Transverse colon (tissue), 4 donors: ENCODE results near the gene CAPN9. TPM values are rescaled to one million over a fixed set of nuclear protein-coding genes. Genes with fewer than 3 reads are reported as not detected.

Source experiments
- DNase-seq: peaks from one replicate; pipeline ENCODE4 v3.0.0-alpha.2; 2019
- H3K27ac ChIP-seq, 4 donors: fragments of 200-600 bp; sonication (generic); 2 replicates each; pipeline ENCODE4 v1.5.1; 2016 to 2018; ENCODE audit warnings: inconsistent platforms in 4 of 4
- H3K27me3 ChIP-seq: fragments of 200-600 bp; sonication (generic); 2 replicates; pipeline ENCODE4 v1.5.1; 2017; ENCODE audit warnings: inconsistent platforms
- H3K36me3 ChIP-seq, 4 donors: fragments of 200-600 bp; sonication (generic); 2 replicates each; pipeline ENCODE4 v1.5.1; 2017 to 2019; ENCODE audit warnings: inconsistent platforms in 4 of 4
- H3K4me1 ChIP-seq, 4 donors: fragments of 200-600 bp; sonication (generic); 2 replicates each; pipeline ENCODE4 v1.5.1; 2017 to 2020; ENCODE audit warnings: inconsistent platforms in 4 of 4
- H3K4me3 ChIP-seq, 4 donors: fragments of 200-600 bp; sonication (generic); 1 replicate in 1 of 4; 2 replicates in 3 of 4; pipeline versions ENCODE4 v1.5.1 to v1.6.1; 2017 to 2019; ENCODE audit warnings: inconsistent platforms in 4 of 4
- H3K9me3 ChIP-seq, 2 donors: fragments of 200-600 bp; sonication (generic); 2 replicates each; pipeline ENCODE4 v1.5.1; 2017 to 2019; ENCODE audit warnings: inconsistent platforms in 2 of 2
- EP300 ChIP-seq: sonication (generic); formaldehyde crosslinking; IDR thresholded peaks from one replicate; pipeline ENCODE4 v1.6.1; 2017; ENCODE audit warnings: antibody characterized with exemption, low read depth
- POLR2A ChIP-seq: fragments of 450-650 bp; IDR thresholded peaks from one replicate; pipeline ENCODE4 v1.6.1; 2016; ENCODE audit warnings: antibody characterized with exemption, mild to moderate bottlenecking, moderate library complexity
- POLR2AphosphoS5 ChIP-seq, 3 donors: sonication (generic); formaldehyde crosslinking; IDR thresholded peaks; one replicate each; pipeline ENCODE4 v1.6.1; 2016; ENCODE audit warnings: antibody characterized with exemption in 3 of 3
- WGBS, 2 donors: methylation state at CpG; one replicate each; pipeline ENCODE4 v1.1.5; 2018; ENCODE audit warnings: low coverage in 1 of 2; 5-methylcytosine and 5-hydroxymethylcytosine counted together
- in situ Hi-C, 4 donors: fragments of 200-750 bp; cut with MboI; loops; one replicate each; pipeline versions ENCODE4 v1.15.0 to v1.15.1; 2017; ENCODE audit warnings: low sequenced_read_pairs in 3 of 4, low pct_ligation_motif_present in 1 of 4, low pct_unique_long_range_greater_than_20kb in 1 of 4
- intact Hi-C: fragments of 100-400 bp; cut with DNase I; formaldehyde crosslinking; loops from one replicate; pipeline ENCODE4 v1.15.1; 2023; ENCODE audit warnings: low total_unique reads
- total RNA-seq, 4 donors: library from RNA; depleted of rRNA; stranded (reverse); fragments of >200 nt; gene quantifications; one replicate each; pipeline ENCODE4 v1.1.0, GENCODE V29; 2016
- TF ChIP-seq, protein P1 (sequence below), 5 experiments: fragments of 200-600 bp in 3 of 5; fragments of 450-650 bp in 2 of 5; sonication (generic) in 3 of 5; IDR thresholded peaks; 1 replicate in 2 of 5; 2 replicates in 3 of 5; pipeline ENCODE4 v1.5.1; 2016 to 2017; ENCODE audit warnings: antibody characterized with exemption in 5 of 5, inconsistent platforms in 3 of 5, mild to moderate bottlenecking in 2 of 5, moderate library complexity in 1 of 5

CAPN9 gene
- total RNA-seq, 4 donors from 2014 or later, result 26.3 to 59.9 (median 32.7) TPM

DNA sequence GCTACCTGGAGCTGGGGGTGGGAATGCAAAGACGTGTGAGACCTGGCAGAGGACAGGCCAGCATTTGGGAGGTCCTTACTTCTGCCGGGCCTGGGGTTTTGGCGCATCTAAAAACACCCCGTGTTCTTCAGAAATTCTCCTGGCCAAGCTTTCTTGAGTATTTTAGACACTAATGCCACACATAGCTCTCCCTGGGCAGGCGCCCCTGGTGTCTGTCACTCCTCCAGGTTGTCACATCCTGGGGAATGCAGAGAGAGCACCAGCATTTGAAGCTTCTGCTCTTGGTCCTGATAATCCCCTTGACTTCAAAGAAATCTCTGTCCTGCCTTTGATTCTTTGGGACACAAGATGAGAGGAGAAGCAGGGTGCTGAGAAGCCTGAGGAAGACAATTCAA is 6.0 kb downstream of the CAPN9 start:
- Histone ChIP-seq H3K27ac (peak overlapping the region; percentile 68 to 89 (median 77)), H3K4me3 (peak overlapping the region in 1 of 4 donors; percentile 30), H3K36me3 (no peaks in the 10 kb centered on the region), H3K9me3 (no peaks in the 10 kb centered on the region), H3K27me3 (no peaks in the 10 kb centered on the region), H3K4me1 (peaks cover 2 to 39% (median 33%) of the 10 kb centered on the region in 4 donors)
- no peak for TF ChIP-seq POLR2A
- TF ChIP-seq POLR2AphosphoS5 (IDR thresholded peaks at IDR 0.05), result no peak
- TF ChIP-seq EP300, result no peak
- TF ChIP-seq, protein P1, sequence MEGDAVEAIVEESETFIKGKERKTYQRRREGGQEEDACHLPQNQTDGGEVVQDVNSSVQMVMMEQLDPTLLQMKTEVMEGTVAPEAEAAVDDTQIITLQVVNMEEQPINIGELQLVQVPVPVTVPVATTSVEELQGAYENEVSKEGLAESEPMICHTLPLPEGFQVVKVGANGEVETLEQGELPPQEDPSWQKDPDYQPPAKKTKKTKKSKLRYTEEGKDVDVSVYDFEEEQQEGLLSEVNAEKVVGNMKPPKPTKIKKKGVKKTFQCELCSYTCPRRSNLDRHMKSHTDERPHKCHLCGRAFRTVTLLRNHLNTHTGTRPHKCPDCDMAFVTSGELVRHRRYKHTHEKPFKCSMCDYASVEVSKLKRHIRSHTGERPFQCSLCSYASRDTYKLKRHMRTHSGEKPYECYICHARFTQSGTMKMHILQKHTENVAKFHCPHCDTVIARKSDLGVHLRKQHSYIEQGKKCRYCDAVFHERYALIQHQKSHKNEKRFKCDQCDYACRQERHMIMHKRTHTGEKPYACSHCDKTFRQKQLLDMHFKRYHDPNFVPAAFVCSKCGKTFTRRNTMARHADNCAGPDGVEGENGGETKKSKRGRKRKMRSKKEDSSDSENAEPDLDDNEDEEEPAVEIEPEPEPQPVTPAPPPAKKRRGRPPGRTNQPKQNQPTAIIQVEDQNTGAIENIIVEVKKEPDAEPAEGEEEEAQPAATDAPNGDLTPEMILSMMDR (IDR thresholded peaks at IDR 0.05), result no peak
- DNase-seq, result no peak
- in situ Hi-C loops (loop anchor here in 1 of 4 donors (25.0 kb wide), 1 partner anchor 91 kb away; no protein-coding TSS in a partner anchor), intact Hi-C loops (no loop called here)
- 69% methylated on average over 5 of the region's 5 CpGs; no CpG with 5 or more reads in 1 of the 2 donors for WGBS, 2 donors

DNA sequence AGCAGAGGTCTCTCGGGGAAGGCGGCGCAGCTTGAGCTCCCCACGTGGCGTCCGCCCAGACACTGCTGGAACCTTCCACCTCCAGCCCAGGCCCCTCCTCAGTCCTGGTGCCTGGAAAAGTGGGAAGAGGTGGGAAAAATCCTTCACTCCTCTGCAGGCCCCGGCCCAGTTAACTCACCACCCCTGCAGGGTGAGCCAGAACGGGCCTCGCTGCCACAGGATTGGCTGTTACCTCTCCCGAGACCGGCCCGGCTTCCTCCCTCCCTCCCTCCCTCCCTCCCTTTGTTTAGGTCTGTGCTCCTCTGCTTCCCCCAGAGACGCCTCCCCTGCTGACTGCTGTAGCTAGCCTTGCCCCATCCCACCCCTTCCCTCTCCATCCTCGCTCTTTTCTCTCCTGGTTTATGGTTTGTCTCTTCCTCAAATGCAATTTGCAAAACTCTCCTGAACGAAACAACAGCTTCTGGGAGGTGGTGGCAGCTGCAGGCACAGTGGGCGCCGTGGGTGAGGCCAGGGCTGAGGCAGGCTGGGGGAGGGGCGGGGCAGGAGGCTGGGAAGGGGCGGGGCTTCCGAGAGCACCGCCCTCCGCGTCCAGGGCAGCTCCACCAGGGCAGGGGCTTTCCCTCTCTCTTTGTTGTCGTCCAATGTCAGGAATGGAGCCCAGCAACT is 6.5 kb downstream of the CAPN9 start:
- 10 to 23% methylated on average over 2 to 24 of the region's 24 CpGs for WGBS, 2 donors
- Histone ChIP-seq H3K36me3 (no peaks in the 10 kb centered on the region), H3K9me3 (no peaks in the 10 kb centered on the region), H3K27ac (peak overlapping the region; percentile 68 to 89 (median 77)), H3K27me3 (no peaks in the 10 kb centered on the region), H3K4me1 (peaks cover 2 to 39% (median 33%) of the 10 kb centered on the region in 4 donors), H3K4me3 (peak overlapping the region in 1 of 4 donors; percentile 30)
- TF ChIP-seq, protein P1 (IDR thresholded peaks at IDR 0.05), result no peak
- TF ChIP-seq POLR2A, result peak; percentile 36
- TF ChIP-seq POLR2AphosphoS5 (IDR thresholded peaks at IDR 0.05), result peak in 1 of 3 donors; percentile 24
- peak; percentile 71 for DNase-seq
- intact Hi-C loops, result no loop called here
- in situ Hi-C loops, result loop anchor here in 1 of 4 donors (25.0 kb wide), 1 partner anchor 91 kb away; no protein-coding TSS in a partner anchor

DNA sequence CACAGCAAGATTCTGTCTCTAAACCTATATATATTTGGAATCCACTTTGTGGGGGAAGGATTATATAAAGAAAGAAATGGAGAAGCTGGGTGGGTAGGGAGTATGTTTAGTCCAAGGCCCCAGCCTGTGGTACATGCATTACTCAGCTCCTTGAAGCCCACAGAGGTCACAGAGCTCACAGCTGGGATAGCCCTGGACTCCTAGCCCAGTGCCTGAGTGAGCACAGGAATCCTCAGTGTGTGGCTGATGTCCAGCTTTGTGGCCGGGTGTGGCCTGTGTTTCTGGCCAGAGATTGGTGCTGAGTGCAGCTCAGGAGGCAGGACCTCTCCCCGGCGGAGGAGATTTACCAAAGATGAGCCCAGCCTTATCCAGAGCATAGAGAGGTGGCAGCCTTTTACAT is 7.6 kb downstream of the CAPN9 start:
- peaks cover 2 to 39% (median 33%) of the 10 kb centered on the region in 4 donors for H3K4me1 ChIP-seq
- intact Hi-C loops, result no loop called here
- H3K36me3 ChIP-seq, result no peaks in the 10 kb centered on the region
- H3K9me3 ChIP-seq, result no peaks in the 10 kb centered on the region
- in situ Hi-C loops, result loop anchor here in 1 of 4 donors (25.0 kb wide), 1 partner anchor 92 kb away; no protein-coding TSS in a partner anchor
- no peak overlapping the region for H3K4me3 ChIP-seq
- no peaks in the 10 kb centered on the region for H3K27me3 ChIP-seq
- no peak for DNase-seq
- WGBS, 2 donors, result 66% methylated on average over 3 of the region's 3 CpGs; no CpG with 5 or more reads in 1 of the 2 donors
- H3K27ac ChIP-seq, result peak overlapping the region in 1 of 4 donors; percentile 78
- TF ChIP-seq, protein P1 (IDR thresholded peaks at IDR 0.05), result no peak
- TF ChIP-seq POLR2AphosphoS5 (IDR thresholded peaks at IDR 0.05) (no peak), POLR2A (no peak), EP300 (no peak)

DNA sequence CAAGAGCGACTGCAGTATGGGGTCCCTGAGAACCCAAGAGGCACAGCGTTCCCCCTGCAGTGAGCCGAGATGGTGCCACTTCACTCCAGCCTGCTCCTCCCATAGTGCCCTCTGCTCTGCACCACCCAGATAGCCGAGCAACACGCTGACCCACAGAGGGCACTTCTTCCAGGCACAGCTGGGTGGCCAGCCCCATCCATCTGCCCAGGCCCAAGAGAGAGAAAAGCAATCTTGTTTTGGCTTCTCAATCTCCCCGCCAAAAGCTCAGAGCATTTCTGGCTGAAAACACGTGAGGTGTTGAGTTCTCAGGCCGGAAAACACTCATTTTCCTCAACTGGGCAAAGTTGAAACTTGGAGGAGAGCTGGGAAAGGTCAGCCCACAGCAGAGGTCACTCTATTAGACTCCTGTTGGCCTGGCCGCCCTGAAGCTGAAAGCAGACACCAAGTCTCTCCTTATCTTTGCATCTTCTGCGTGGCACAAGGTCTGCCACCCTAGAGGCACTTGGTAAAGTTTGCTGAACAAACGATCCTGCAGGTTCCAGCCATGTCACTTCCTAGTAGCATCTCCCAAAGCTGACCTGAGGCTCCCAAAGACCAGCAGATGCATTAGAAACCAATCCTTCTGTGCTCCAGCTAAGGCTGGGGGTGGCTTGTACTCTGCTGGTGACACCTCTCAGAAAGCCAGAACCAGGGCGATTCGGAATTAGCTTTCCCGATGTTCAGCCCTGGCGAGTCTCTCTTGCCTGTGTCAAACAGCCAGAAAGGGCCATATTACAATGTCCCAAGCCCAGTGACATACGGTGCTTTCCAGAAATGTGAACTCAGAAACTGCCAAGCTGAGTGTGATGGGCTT is 10.9 kb downstream of the CAPN9 start:
- no peak for TF ChIP-seq EP300
- TF ChIP-seq, protein P1 (IDR thresholded peaks at IDR 0.05), result no peak
- TF ChIP-seq POLR2AphosphoS5 (IDR thresholded peaks at IDR 0.05), result no peak
- no peak for TF ChIP-seq POLR2A
- in situ Hi-C loops, result loop anchor here in 1 of 4 donors (25.0 kb wide), 1 partner anchor 96 kb away; no protein-coding TSS in a partner anchor
- H3K4me3 ChIP-seq, result no peak overlapping the region

More for the DNA sequence above, 10.9 kb downstream of the CAPN9 start:
- intact Hi-C loops, result no loop called here
- H3K27me3 ChIP-seq, result no peaks in the 10 kb centered on the region
- peaks cover 0 to 16% (median 12%) of the 10 kb centered on the region in 4 donors for H3K4me1 ChIP-seq
- H3K27ac ChIP-seq, result no peak overlapping the region
- H3K9me3 ChIP-seq, result no peaks in the 10 kb centered on the region
- DNase-seq, result no peak
- H3K36me3 ChIP-seq, result no peaks in the 10 kb centered on the region
- WGBS, 2 donors, result 73 to 85% methylated on average over 3 to 16 of the region's 16 CpGs
